ENCODE data around the gene ACOX1. TPM values are rescaled to one million over a fixed set of nuclear protein-coding genes. Genes with fewer than 3 reads are reported as not detected.

ACOX1 gene
- total and polyA plus RNA-seq, 2 of the 13 experiments (the other 11 are each of a cell fraction or from before 2014, with no cell fraction given): 86.4 to 120 TPM

GRCh38 chr17:75998327-75998795 lies 19.4 kb upstream of the ACOX1 start (continued):
- TF ChIP-seq ZNF710 (CRISPR knock-in tag; IDR thresholded peaks at IDR 0.05; ENCODE audit: borderline replicate concordance): peak; percentile 35; the same call in 1 of the 2 replicates
- no peak for TF ChIP-seq ZNF75D (CRISPR knock-in tag; IDR thresholded peaks at IDR 0.05; ENCODE audit: borderline replicate concordance)
- TF ChIP-seq HOXA3 (CRISPR knock-in tag; IDR thresholded peaks at IDR 0.05): peak; percentile 72
- no peak for TF ChIP-seq ZNF580 (CRISPR knock-in tag; IDR thresholded peaks at IDR 0.05; ENCODE audit: borderline replicate concordance, low read depth)
- TF ChIP-seq HMGA1 (CRISPR knock-in tag; conservative IDR thresholded peaks at IDR 0.05): no peak
- TF ChIP-seq MIXL1 (CRISPR knock-in tag; IDR thresholded peaks at IDR 0.05): peak; percentile 20; the same call in 1 of the 2 replicates
- TF ChIP-seq ZNF264 (CRISPR knock-in tag; IDR thresholded peaks at IDR 0.05): no peak
- peak; percentile 80 for TF ChIP-seq SKIL (CRISPR knock-in tag; IDR thresholded peaks at IDR 0.05; ENCODE audit: borderline replicate concordance)
- TF ChIP-seq, protein P1, sequence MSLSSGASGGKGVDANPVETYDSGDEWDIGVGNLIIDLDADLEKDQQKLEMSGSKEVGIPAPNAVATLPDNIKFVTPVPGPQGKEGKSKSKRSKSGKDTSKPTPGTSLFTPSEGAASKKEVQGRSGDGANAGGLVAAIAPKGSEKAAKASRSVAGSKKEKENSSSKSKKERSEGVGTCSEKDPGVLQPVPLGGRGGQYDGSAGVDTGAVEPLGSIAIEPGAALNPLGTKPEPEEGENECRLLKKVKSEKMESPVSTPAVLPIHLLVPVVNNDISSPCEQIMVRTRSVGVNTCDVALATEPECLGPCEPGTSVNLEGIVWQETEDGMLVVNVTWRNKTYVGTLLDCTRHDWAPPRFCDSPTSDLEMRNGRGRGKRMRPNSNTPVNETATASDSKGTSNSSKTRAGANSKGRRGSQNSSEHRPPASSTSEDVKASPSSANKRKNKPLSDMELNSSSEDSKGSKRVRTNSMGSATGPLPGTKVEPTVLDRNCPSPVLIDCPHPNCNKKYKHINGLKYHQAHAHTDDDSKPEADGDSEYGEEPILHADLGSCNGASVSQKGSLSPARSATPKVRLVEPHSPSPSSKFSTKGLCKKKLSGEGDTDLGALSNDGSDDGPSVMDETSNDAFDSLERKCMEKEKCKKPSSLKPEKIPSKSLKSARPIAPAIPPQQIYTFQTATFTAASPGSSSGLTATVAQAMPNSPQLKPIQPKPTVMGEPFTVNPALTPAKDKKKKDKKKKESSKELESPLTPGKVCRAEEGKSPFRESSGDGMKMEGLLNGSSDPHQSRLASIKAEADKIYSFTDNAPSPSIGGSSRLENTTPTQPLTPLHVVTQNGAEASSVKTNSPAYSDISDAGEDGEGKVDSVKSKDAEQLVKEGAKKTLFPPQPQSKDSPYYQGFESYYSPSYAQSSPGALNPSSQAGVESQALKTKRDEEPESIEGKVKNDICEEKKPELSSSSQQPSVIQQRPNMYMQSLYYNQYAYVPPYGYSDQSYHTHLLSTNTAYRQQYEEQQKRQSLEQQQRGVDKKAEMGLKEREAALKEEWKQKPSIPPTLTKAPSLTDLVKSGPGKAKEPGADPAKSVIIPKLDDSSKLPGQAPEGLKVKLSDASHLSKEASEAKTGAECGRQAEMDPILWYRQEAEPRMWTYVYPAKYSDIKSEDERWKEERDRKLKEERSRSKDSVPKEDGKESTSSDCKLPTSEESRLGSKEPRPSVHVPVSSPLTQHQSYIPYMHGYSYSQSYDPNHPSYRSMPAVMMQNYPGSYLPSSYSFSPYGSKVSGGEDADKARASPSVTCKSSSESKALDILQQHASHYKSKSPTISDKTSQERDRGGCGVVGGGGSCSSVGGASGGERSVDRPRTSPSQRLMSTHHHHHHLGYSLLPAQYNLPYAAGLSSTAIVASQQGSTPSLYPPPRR (CRISPR knock-in tag; IDR thresholded peaks at IDR 0.05; ENCODE audit: borderline replicate concordance): peak; percentile 76; the same call in 1 of the 2 replicates
- TF ChIP-seq ARHGAP35 (CRISPR knock-in tag; IDR thresholded peaks at IDR 0.05; ENCODE audit: borderline replicate concordance): peak; percentile 56; the same call in 1 of the 2 replicates
- no peak for TF ChIP-seq GABPA (IDR thresholded peaks at IDR 0.05; ENCODE audit: low read depth, low read length)
- TF ChIP-seq GABPA (CRISPR knock-in tag; IDR thresholded peaks at IDR 0.05; ENCODE audit: low read depth): peak; percentile 31; the same call in 1 of the 2 replicates
- peak; percentile 78; the same call in 1 of the 2 replicates for TF ChIP-seq ARNTL (CRISPR knock-in tag; IDR thresholded peaks at IDR 0.05)
- TF ChIP-seq ZNF788 (CRISPR knock-in tag; IDR thresholded peaks at IDR 0.05; ENCODE audit: borderline replicate concordance): 0 out of 2 replicates have a peak, but pooled peaks have one; percentile 6
- TF ChIP-seq, protein P2, sequence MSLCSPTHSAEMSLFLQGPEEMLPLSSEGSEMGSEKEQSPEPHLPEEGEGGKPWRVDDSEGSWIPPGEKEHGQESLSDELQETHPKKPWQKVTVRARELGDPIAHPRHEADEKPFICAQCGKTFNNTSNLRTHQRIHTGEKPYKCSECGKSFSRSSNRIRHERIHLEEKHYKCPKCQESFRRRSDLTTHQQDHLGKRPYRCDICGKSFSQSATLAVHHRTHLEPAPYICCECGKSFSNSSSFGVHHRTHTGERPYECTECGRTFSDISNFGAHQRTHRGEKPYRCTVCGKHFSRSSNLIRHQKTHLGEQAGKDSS (CRISPR knock-in tag; IDR thresholded peaks at IDR 0.05; ENCODE audit: borderline replicate concordance, low read depth): peak; percentile 24; the same call in 1 of the 2 replicates
- TF ChIP-seq YEATS4 (CRISPR knock-in tag; IDR thresholded peaks at IDR 0.05; ENCODE audit: borderline replicate concordance): peak; percentile 65; the same call in 1 of the 2 replicates
- TF ChIP-seq ZMYM2 (CRISPR knock-in tag; IDR thresholded peaks at IDR 0.05): peak; percentile 19; the same call in 1 of the 2 replicates
- no peak for TF ChIP-seq ZNF460 (CRISPR knock-in tag; IDR thresholded peaks at IDR 0.05; ENCODE audit: borderline replicate concordance)
- no peak for TF ChIP-seq MBD4 (IDR thresholded peaks at IDR 0.05; ENCODE audit: borderline replicate concordance, low read length)
- TF ChIP-seq PHF8 (CRISPR knock-in tag; IDR thresholded peaks at IDR 0.05): 0 out of 2 replicates have a peak, but pooled peaks have one; percentile 19
